Neural progenitor cell (in vitro differentiated cells): ENCODE data around the gene ATP8B4. TPM values are rescaled to one million over a fixed set of nuclear protein-coding genes. Genes with fewer than 3 reads are reported as not detected.

Experiments
- DNase-seq: peaks from one replicate; pipeline ENCODE4 v3.0.0-alpha.2; 2016; ENCODE audit warnings: low spot score
- H2AFZ ChIP-seq: fragments of 200-600 bp; sonication (generic); replicated peaks from 2 replicates; pipeline ENCODE4 v1.6.1; 2016; ENCODE audit warnings: antibody characterized with exemption
- H3F3A ChIP-seq: fragments of 200-600 bp; sonication (generic); 2 replicates; pipeline ENCODE4 v1.6.1; 2016; ENCODE audit warnings: antibody characterized with exemption, low read depth
- H3K27ac ChIP-seq: fragments of 200-600 bp; sonication (generic); 2 replicates; pipeline ENCODE4 v1.5.1; 2016; ENCODE audit warnings: mild to moderate bottlenecking
- H3K27me3 ChIP-seq: fragments of 200-600 bp; sonication (generic); 2 replicates; pipeline ENCODE4 v1.6.1; 2016; ENCODE audit warnings: mild to moderate bottlenecking, moderate library complexity
- H3K36me3 ChIP-seq: fragments of 200-600 bp; sonication (generic); 2 replicates; pipeline ENCODE4 v1.5.1; 2016
- H3K4me1 ChIP-seq: fragments of 200-600 bp; sonication (generic); 2 replicates; pipeline ENCODE4 v1.6.1; 2016; ENCODE audit warnings: mixed run types
- H3K4me2 ChIP-seq: fragments of 200-600 bp; sonication (generic); 2 replicates; pipeline ENCODE4 v1.6.1; 2016
- H3K4me3 ChIP-seq: fragments of 200-600 bp; sonication (generic); 2 replicates; pipeline ENCODE4 v1.5.1; 2016
- H3K79me2 ChIP-seq: fragments of 200-600 bp; sonication (generic); 2 replicates; pipeline ENCODE4 v1.6.1; 2016; ENCODE audit warnings: low read depth
- H3K9ac ChIP-seq: fragments of 200-600 bp; sonication (generic); 2 replicates; pipeline ENCODE4 v1.6.1; 2016
- H3K9me3 ChIP-seq: fragments of 200-600 bp; sonication (generic); 2 replicates; pipeline ENCODE4 v1.5.1; 2016; ENCODE audit warnings: low read depth
- H4K20me1 ChIP-seq: fragments of 200-600 bp; sonication (generic); 2 replicates; pipeline ENCODE4 v1.6.1; 2016; ENCODE audit warnings: low read depth
- H3K27ac Mint-ChIP-seq: 3 replicates; pipeline ENCODE4 v1.8.0; 2021; ENCODE audit warnings: mixed read lengths
- H3K27me3 Mint-ChIP-seq: 2 replicates; pipeline ENCODE4 v1.8.0; 2022; ENCODE audit warnings: low read depth, mild to moderate bottlenecking, inconsistent platforms, moderate library complexity, mixed read lengths; ENCODE audit not compliant: insufficient read depth
- H3K36me3 Mint-ChIP-seq: 3 replicates; pipeline ENCODE4 v1.8.0; 2021; ENCODE audit warnings: mixed read lengths
- H3K4me1 Mint-ChIP-seq: 3 replicates; pipeline ENCODE4 v1.8.0; 2021; ENCODE audit warnings: mixed read lengths
- H3K4me3 Mint-ChIP-seq: 3 replicates; pipeline ENCODE4 v1.8.0; 2021; ENCODE audit warnings: mild to moderate bottlenecking, moderate library complexity, mixed read lengths
- H3K9me3 Mint-ChIP-seq: 3 replicates; pipeline ENCODE4 v1.8.0; 2020; ENCODE audit warnings: mixed read lengths
- CTCF ChIP-seq: fragments of 200-600 bp; sonication (generic); IDR thresholded peaks from 2 replicates; pipeline ENCODE4 v1.5.1; 2017; ENCODE audit warnings: antibody characterized with exemption, mild to moderate bottlenecking
- EZH2 ChIP-seq: fragments of 200-600 bp; sonication (generic); IDR thresholded peaks from 2 replicates; pipeline ENCODE4 v1.6.1; 2017; ENCODE audit warnings: antibody characterized with exemption, mild to moderate bottlenecking, moderate library complexity
- EZH2phosphoT487 ChIP-seq: fragments of 200-600 bp; sonication (generic); IDR thresholded peaks from 2 replicates; pipeline ENCODE4 v1.6.1; 2017; ENCODE audit warnings: antibody characterized with exemption
- total RNA-seq: library from RNA; depleted of rRNA; stranded (reverse); fragments of >200 nt; gene quantifications from 2 replicates; pipeline ENCODE4 v1.2.3, GENCODE V29; 2015; ENCODE audit warnings: low replicate concordance

The ATP8B4 gene
- total RNA-seq, 1 donor from 2014 or later: 2.7 TPM

- Mint-ChIP-seq H3K4me1 (peaks cover 6% of the 10 kb centered on the region), H3K27ac (no peak overlapping the region), H3K36me3 (no peaks in the 10 kb centered on the region), H3K27me3 (peaks cover 2% of the 10 kb centered on the region), H3K4me3 (no peak overlapping the region), H3K9me3 (no peaks in the 10 kb centered on the region)
- H3K79me2 ChIP-seq: no peaks in the 10 kb centered on the region
- no peaks in the 10 kb centered on the region for H3K36me3 ChIP-seq
- no peaks in the 10 kb centered on the region for H3K27me3 ChIP-seq
- TF ChIP-seq EZH2phosphoT487 (no peak), EZH2 (no peak), CTCF (no peak)
- H3K4me3 ChIP-seq: no peak overlapping the region
- H3K9ac ChIP-seq: no peak overlapping the region
- H2AFZ ChIP-seq: no peak overlapping the region
- H3K4me1 ChIP-seq: no peaks in the 10 kb centered on the region
- H3K4me2 ChIP-seq: no peak overlapping the region
- no peaks in the 10 kb centered on the region for H3F3A ChIP-seq
- no peak overlapping the region for H3K27ac ChIP-seq
- H3K9me3 ChIP-seq: no peaks in the 10 kb centered on the region
- DNase-seq: no peak
- no peaks in the 10 kb centered on the region for H4K20me1 ChIP-seq
These were observed 250.7 kb downstream of the ATP8B4 start for GRCh38 chr15:49868348-49868747.

DNA sequence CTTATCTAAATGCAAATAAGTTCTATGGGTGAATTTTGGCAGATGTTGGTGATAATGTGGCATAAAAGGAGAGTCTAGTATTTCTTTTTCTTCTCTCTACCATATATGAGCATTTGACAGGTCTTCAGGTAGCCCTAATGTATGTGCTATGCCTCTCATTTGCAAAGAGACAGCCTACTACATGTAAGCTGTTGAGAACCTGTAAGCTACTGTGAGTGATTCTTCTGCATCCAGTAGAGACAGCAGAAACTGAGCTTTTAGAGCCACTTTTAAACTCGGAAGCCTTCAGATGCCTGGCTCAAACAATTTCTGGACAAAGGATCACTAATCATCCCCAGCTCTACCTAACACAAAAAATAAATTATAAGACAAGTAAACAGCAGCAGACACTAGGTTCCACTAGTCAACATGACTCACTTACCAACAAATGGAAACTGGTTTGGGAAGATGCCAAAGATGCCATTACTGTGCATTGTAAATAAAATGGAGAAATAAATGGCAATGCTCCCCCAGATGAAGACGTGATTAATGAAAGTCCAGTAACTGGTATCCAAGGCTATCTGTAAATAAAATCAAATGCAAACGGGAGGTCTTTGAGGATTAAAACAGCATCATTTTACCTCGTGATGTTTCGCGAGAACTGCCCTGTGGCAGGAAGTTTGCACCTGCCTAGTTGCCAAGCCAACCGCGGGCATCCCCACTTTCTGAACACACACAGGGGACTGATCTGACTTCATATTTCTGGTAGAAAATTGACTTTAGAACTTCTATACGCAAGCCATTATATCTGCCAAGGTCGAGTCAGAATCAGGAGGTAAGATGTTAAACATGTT is 252.9 kb downstream of the ATP8B4 start:
- Mint-ChIP-seq H3K4me3 (no peak overlapping the region), H3K4me1 (peaks cover 6% of the 10 kb centered on the region), H3K27ac (no peak overlapping the region), H3K36me3 (no peaks in the 10 kb centered on the region), H3K9me3 (no peaks in the 10 kb centered on the region), H3K27me3 (peaks cover 6% of the 10 kb centered on the region)
- Histone ChIP-seq H4K20me1 (no peaks in the 10 kb centered on the region), H2AFZ (no peak overlapping the region), H3K9me3 (no peaks in the 10 kb centered on the region), H3F3A (no peaks in the 10 kb centered on the region), H3K27ac (no peak overlapping the region), H3K36me3 (no peaks in the 10 kb centered on the region), H3K9ac (no peak overlapping the region), H3K27me3 (no peaks in the 10 kb centered on the region), H3K4me2 (no peak overlapping the region), H3K4me3 (no peak overlapping the region), H3K4me1 (no peaks in the 10 kb centered on the region), H3K79me2 (no peaks in the 10 kb centered on the region)
- no peak for DNase-seq
- TF ChIP-seq CTCF (no peak), EZH2 (no peak), EZH2phosphoT487 (no peak)

- Histone ChIP-seq H2AFZ (no peak overlapping the region), H3K4me3 (no peak overlapping the region), H3K4me1 (no peaks in the 10 kb centered on the region), H3K36me3 (no peaks in the 10 kb centered on the region), H3K79me2 (no peaks in the 10 kb centered on the region), H3K9me3 (no peaks in the 10 kb centered on the region), H4K20me1 (no peaks in the 10 kb centered on the region), H3K27me3 (no peaks in the 10 kb centered on the region), H3F3A (no peaks in the 10 kb centered on the region), H3K4me2 (no peak overlapping the region), H3K27ac (no peak overlapping the region), H3K9ac (no peak overlapping the region)
- H3K27me3 Mint-ChIP-seq: peaks cover 8% of the 10 kb centered on the region
- H3K36me3 Mint-ChIP-seq: no peaks in the 10 kb centered on the region
- no peak overlapping the region for H3K4me3 Mint-ChIP-seq
- no peak overlapping the region for H3K27ac Mint-ChIP-seq
- TF ChIP-seq CTCF (no peak), EZH2 (no peak), EZH2phosphoT487 (no peak)
- peaks cover 6% of the 10 kb centered on the region for H3K4me1 Mint-ChIP-seq
- no peaks in the 10 kb centered on the region for H3K9me3 Mint-ChIP-seq
- DNase-seq: no peak
These were observed 254.8 kb downstream of the ATP8B4 start for GRCh38 chr15:49864251-49864650.
